Stomach (tissue), 9 donors: ENCODE data around the gene GZF1. TPM values are rescaled to one million over a fixed set of nuclear protein-coding genes. Genes with fewer than 3 reads are reported as not detected.

Source experiments
- DNase-seq, 2 donors: peaks; one replicate each; pipeline versions ENCODE4 v3.0.0 to v3.0.0-alpha.2; 2013 to 2019
- H3K27ac ChIP-seq, 5 donors: fragments of 200-600 bp in 4 of 5; sonication (generic) in 4 of 5; one replicate each; pipeline ENCODE4 v1.5.1; 2013 to 2019; ENCODE audit warnings: mild to moderate bottlenecking in 1 of 5, moderate library complexity in 1 of 5
- H3K27me3 ChIP-seq, 3 donors: fragments of 200-600 bp; sonication (generic); one replicate each; pipeline ENCODE4 v1.5.1; 2017 to 2019; ENCODE audit warnings: mixed run types in 1 of 3
- H3K36me3 ChIP-seq, 4 donors: fragments of 200-600 bp; sonication (generic); 1 replicate in 3 of 4; 2 replicates in 1 of 4; pipeline ENCODE4 v1.5.1; 2016 to 2019
- H3K4me1 ChIP-seq, 4 donors: fragments of 200-600 bp; sonication (generic); one replicate each; pipeline ENCODE4 v1.5.1; 2016 to 2019
- H3K4me3 ChIP-seq, 4 donors: fragments of 200-600 bp; sonication (generic) in 3 of 4; one replicate each; pipeline ENCODE4 v1.5.1; 2016 to 2019; ENCODE audit warnings: mild to moderate bottlenecking in 1 of 4
- H3K9me3 ChIP-seq, 4 donors: fragments of 200-600 bp; sonication (generic); one replicate each; pipeline ENCODE4 v1.5.1; 2016 to 2019
- EP300 ChIP-seq: sonication (generic); formaldehyde crosslinking; IDR thresholded peaks from one replicate; pipeline ENCODE4 v1.6.1; 2017; ENCODE audit warnings: antibody characterized with exemption
- POLR2A ChIP-seq, 4 donors: fragments of 450-650 bp; IDR thresholded peaks; one replicate each; pipeline ENCODE4 v1.6.1; 2016; ENCODE audit warnings: antibody characterized with exemption in 4 of 4, control low read depth in 2 of 4, mild to moderate bottlenecking in 1 of 4, moderate library complexity in 1 of 4
- POLR2AphosphoS5 ChIP-seq, 3 donors: sonication (generic); formaldehyde crosslinking; IDR thresholded peaks; one replicate each; pipeline ENCODE4 v1.6.1; 2016; ENCODE audit warnings: antibody characterized with exemption in 3 of 3
- WGBS, 5 donors: extraction: QIAGEN DNeasy Blood & Tissue Kit in 3 of 5; methylation state at CpG; one replicate each; pipeline versions ENCODE4 v1.1.5 to v1.1.7; 2013 to 2018; 5-methylcytosine and 5-hydroxymethylcytosine counted together
- intact Hi-C: fragments of 100-400 bp; cut with DNase I; formaldehyde crosslinking; loops from one replicate; pipeline ENCODE4 v1.15.1; 2023; ENCODE audit warnings: low total_unique reads
- polyA plus RNA-seq, 3 donors: library from polyadenylated mRNA; stranded (reverse); fragments of 200-250 nt; gene quantifications; one replicate each; pipeline ENCODE4 v1.2.3, GENCODE V29; 2013
- total RNA-seq, 5 donors: library from RNA; depleted of rRNA; stranded (reverse); fragments of >200 nt; gene quantifications; one replicate each; pipeline versions ENCODE4 v1.1.0 to v1.2.3, GENCODE V29; 2014 to 2016
- TF ChIP-seq, protein P1 (sequence below), 7 experiments: fragments of 450-650 bp in 4 of 7; fragments of 200-600 bp in 3 of 7; sonication (generic) in 3 of 7; IDR thresholded peaks; one replicate each; pipeline ENCODE4 v1.5.1; 2016 to 2019; ENCODE audit warnings: antibody characterized with exemption in 7 of 7, control low read depth in 2 of 7, mild to moderate bottlenecking in 1 of 7
- donor health status: healthy with polysubstance abuse.
- donor health status: Bipolar disorder and iron deficiency.
- donor health status: healthy.

The GZF1 gene
- total and polyA plus RNA-seq, 8 donors = 2.9 to 19.7 (median 8.6) TPM

DNA sequence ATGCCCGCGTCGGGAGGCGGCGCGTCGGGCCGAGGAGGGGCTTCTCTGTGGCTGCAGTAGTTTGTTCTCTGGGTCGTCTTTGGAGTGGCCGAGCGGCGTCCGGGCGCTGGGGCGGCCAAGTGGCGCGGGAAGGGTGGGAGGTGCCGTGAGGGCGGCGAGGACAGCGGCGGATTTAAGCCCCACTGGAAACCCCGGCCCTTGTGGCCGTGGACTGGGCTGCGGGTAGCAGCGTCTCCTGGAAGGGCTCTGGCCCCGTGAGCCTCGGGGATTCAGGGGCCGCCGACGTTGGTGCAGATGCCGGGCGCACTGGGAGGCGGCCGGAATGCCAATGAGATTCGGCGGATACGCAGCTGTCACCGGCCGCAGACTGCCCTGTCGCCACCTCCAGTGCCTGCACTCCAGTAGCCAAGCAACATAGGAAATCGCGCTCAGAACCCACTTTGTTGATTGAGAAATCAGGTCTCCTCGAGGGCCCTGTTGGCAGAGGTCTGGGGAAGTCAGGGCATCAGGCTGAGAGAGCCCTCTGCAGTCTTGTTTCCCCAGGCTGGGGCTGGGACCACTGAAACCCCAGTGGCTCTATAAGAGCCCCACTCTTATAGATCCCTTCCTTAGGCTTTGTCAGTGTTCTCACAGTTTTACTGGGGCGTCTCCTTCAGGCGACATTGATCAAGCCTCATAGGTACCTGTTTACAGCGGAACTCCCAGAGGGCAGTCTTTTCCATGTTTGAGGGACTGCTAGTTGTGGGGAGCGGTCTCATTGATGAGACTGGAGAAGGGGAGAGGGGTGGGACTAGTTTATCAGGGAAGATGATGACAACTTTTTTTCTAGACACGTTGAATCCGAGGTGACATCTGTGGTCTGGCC lies 642 bp downstream of the GZF1 start:
- Histone ChIP-seq H3K36me3 (peaks cover 10 to 22% (median 19%) of the 10 kb centered on the region in 4 donors), H3K4me1 (peaks cover 35 to 77% (median 63%) of the 10 kb centered on the region in 4 donors), H3K4me3 (peak overlapping the region; percentile 68 to 93 (median 90)), H3K9me3 (no peaks in the 10 kb centered on the region), H3K27me3 (no peaks in the 10 kb centered on the region), H3K27ac (peak overlapping the region; percentile 91 to 100 (median 99))
- intact Hi-C loops = no loop called here
- DNase-seq = peak; percentile 44 to 77
- TF ChIP-seq POLR2A (IDR thresholded peaks at IDR 0.05) (no peak), EP300 (no peak), POLR2AphosphoS5 (IDR thresholded peaks at IDR 0.05) (no peak)
- TF ChIP-seq, protein P1, sequence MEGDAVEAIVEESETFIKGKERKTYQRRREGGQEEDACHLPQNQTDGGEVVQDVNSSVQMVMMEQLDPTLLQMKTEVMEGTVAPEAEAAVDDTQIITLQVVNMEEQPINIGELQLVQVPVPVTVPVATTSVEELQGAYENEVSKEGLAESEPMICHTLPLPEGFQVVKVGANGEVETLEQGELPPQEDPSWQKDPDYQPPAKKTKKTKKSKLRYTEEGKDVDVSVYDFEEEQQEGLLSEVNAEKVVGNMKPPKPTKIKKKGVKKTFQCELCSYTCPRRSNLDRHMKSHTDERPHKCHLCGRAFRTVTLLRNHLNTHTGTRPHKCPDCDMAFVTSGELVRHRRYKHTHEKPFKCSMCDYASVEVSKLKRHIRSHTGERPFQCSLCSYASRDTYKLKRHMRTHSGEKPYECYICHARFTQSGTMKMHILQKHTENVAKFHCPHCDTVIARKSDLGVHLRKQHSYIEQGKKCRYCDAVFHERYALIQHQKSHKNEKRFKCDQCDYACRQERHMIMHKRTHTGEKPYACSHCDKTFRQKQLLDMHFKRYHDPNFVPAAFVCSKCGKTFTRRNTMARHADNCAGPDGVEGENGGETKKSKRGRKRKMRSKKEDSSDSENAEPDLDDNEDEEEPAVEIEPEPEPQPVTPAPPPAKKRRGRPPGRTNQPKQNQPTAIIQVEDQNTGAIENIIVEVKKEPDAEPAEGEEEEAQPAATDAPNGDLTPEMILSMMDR (IDR thresholded peaks at IDR 0.05) = no peak
- 3 to 7% (median 4%) methylated on average over 27 to 50 of the region's 50 CpGs for WGBS, 5 donors

- WGBS, 5 donors = 47 to 73% (median 61%) methylated on average over 4 of the region's 4 CpGs
- Histone ChIP-seq H3K36me3 (peaks cover 10 to 22% (median 19%) of the 10 kb centered on the region in 4 donors), H3K4me3 (peak overlapping the region; percentile 68 to 93 (median 90)), H3K27me3 (no peaks in the 10 kb centered on the region), H3K4me1 (peaks cover 35 to 83% (median 64%) of the 10 kb centered on the region in 4 donors), H3K27ac (peak overlapping the region in 4 of 5 donors; percentile 99 to 100 (median 100)), H3K9me3 (no peaks in the 10 kb centered on the region)
- no peak for DNase-seq
- TF ChIP-seq POLR2A (IDR thresholded peaks at IDR 0.05) = no peak
- no peak for TF ChIP-seq POLR2AphosphoS5 (IDR thresholded peaks at IDR 0.05)
- no peak for TF ChIP-seq EP300
- TF ChIP-seq, protein P1 (IDR thresholded peaks at IDR 0.05) = no peak
- intact Hi-C loops = no loop called here
These were observed 1.3 kb downstream of the GZF1 start for GRCh38 chr20:23363257-23363649.

- Histone ChIP-seq H3K9me3 (no peaks in the 10 kb centered on the region), H3K4me3 (no peak overlapping the region), H3K4me1 (peaks cover 28 to 67% (median 47%) of the 10 kb centered on the region in 4 donors), H3K27me3 (no peaks in the 10 kb centered on the region), H3K27ac (peak overlapping the region in 3 of 5 donors; percentile 27 to 53 (median 28)), H3K36me3 (peaks cover 29 to 43% (median 41%) of the 10 kb centered on the region in 4 donors)
- intact Hi-C loops = no loop called here
- 95 to 96% (median 96%) methylated on average over 64 to 65 of the region's 65 CpGs for WGBS, 5 donors
- no peak for DNase-seq
- TF ChIP-seq EP300 = no peak
- TF ChIP-seq POLR2AphosphoS5 (IDR thresholded peaks at IDR 0.05) = no peak
- TF ChIP-seq, protein P1 (IDR thresholded peaks at IDR 0.05) = no peak
- TF ChIP-seq POLR2A (IDR thresholded peaks at IDR 0.05) = no peak
These were observed 3.6 kb downstream of the GZF1 start for GRCh38 chr20:23365390-23366165.

GRCh38 chr20:23366384-23366783 lies 4.4 kb downstream of the GZF1 start:
- Histone ChIP-seq H3K4me3 (no peak overlapping the region), H3K27me3 (no peaks in the 10 kb centered on the region), H3K9me3 (no peaks in the 10 kb centered on the region), H3K36me3 (peaks cover 33 to 51% (median 49%) of the 10 kb centered on the region in 4 donors), H3K4me1 (peaks cover 21 to 59% (median 44%) of the 10 kb centered on the region in 4 donors), H3K27ac (peak overlapping the region in 3 of 5 donors; percentile 27 to 53 (median 28))
- DNase-seq = no peak
- intact Hi-C loops = no loop called here
- 15 to 46% (median 24%) methylated on average over 1 of the region's 1 CpG for WGBS, 5 donors
- TF ChIP-seq POLR2AphosphoS5 (IDR thresholded peaks at IDR 0.05) (no peak), POLR2A (IDR thresholded peaks at IDR 0.05) (no peak), EP300 (no peak)
- TF ChIP-seq, protein P1 (IDR thresholded peaks at IDR 0.05) = no peak
